ENCODE data around the gene BLNK. TPM values are rescaled to one million over a fixed set of nuclear protein-coding genes. Genes with fewer than 3 reads are reported as not detected.
A peak's percentile ranks its signal among the peaks of the same experiment; 100 is the strongest.

Gene BLNK
- total RNA-seq, 1 donor from 2014 or later: 1.4 TPM

DNA sequence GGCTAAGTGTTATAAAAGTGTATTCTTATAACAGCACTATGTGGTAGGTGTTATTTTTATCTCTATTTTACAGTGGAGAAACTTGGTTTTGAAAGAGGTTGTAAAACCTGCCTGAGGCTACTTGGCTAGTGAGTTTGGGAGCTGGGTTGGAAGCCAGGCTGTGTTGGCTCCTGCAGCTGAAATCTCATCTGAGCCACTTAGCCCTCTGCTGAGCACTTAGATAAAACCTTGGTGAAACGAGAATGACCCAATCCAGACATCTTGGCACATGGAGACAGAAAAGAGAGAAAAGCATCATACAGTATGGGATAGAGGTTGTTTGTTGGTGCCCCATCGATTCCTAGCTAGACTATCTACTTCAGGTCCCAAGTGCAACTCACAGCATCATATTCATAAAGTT, 37.4 kb downstream of the BLNK start:
- TF ChIP-seq, protein P1, sequence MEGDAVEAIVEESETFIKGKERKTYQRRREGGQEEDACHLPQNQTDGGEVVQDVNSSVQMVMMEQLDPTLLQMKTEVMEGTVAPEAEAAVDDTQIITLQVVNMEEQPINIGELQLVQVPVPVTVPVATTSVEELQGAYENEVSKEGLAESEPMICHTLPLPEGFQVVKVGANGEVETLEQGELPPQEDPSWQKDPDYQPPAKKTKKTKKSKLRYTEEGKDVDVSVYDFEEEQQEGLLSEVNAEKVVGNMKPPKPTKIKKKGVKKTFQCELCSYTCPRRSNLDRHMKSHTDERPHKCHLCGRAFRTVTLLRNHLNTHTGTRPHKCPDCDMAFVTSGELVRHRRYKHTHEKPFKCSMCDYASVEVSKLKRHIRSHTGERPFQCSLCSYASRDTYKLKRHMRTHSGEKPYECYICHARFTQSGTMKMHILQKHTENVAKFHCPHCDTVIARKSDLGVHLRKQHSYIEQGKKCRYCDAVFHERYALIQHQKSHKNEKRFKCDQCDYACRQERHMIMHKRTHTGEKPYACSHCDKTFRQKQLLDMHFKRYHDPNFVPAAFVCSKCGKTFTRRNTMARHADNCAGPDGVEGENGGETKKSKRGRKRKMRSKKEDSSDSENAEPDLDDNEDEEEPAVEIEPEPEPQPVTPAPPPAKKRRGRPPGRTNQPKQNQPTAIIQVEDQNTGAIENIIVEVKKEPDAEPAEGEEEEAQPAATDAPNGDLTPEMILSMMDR (IDR thresholded peaks at IDR 0.05; ENCODE audit: borderline replicate concordance): no peak
- H3K4me3 ChIP-seq: no peak overlapping the region
- no peak for DNase-seq
- H3K36me3 ChIP-seq: no peaks in the 10 kb centered on the region
- H3K4me1 ChIP-seq: peaks cover 10% of the 10 kb centered on the region
- no peak overlapping the region for H3K27ac ChIP-seq (replicated peaks)
- intact Hi-C loops (cut with micrococcal nuclease): loop anchor here (5.0 kb wide), 1 partner anchor 58 kb away; no protein-coding TSS in a partner anchor
- H3K27me3 ChIP-seq (ENCODE audit: low read depth): peaks cover 73% of the 10 kb centered on the region
- H3K9me3 ChIP-seq (replicated peaks): no peaks in the 10 kb centered on the region

DNA sequence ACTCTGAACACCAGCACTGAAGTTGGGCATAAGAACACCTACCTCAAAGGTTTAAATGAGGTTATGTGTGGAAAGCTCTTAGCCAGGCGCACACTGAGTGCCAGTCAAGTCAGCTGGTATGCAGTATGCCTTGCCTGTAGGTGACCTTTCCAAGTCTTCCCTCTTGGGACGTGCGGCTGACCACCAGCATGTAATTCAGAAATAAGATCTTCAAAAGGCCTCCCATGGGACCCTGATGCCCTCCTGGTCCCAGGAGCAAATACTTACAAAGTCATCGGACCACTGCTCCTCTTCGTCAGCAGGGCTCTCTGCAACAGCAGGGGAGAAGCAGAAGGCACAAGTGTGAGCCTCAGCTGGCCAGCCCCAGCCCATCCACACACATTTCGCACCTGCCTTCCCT, 40.8 kb downstream of the BLNK start:
- no peak overlapping the region for H3K27ac ChIP-seq (replicated peaks)
- no peak for DNase-seq
- H3K36me3 ChIP-seq: no peaks in the 10 kb centered on the region
- peaks cover 10% of the 10 kb centered on the region for H3K4me1 ChIP-seq
- no peak overlapping the region for H3K4me3 ChIP-seq
- intact Hi-C loops (cut with micrococcal nuclease): loop anchor here (5.0 kb wide), 1 partner anchor 62 kb away; no protein-coding TSS in a partner anchor
- no peaks in the 10 kb centered on the region for H3K9me3 ChIP-seq (replicated peaks)
- peaks cover 70% of the 10 kb centered on the region for H3K27me3 ChIP-seq (ENCODE audit: low read depth)
- TF ChIP-seq, protein P1 (IDR thresholded peaks at IDR 0.05; ENCODE audit: borderline replicate concordance): no peak

GRCh38 chr10:96229568-96230030, 41.8 kb downstream of the BLNK start:
- Histone ChIP-seq H3K9me3 (replicated peaks) (no peaks in the 10 kb centered on the region), H3K27me3 (ENCODE audit: low read depth) (peaks cover 76% of the 10 kb centered on the region), H3K4me3 (no peak overlapping the region), H3K27ac (replicated peaks) (no peak overlapping the region), H3K4me1 (peaks cover 10% of the 10 kb centered on the region), H3K36me3 (no peaks in the 10 kb centered on the region)
- intact Hi-C loops (cut with micrococcal nuclease): loop anchor here (5.0 kb wide), 1 partner anchor 63 kb away; no protein-coding TSS in a partner anchor
- DNase-seq: peak; percentile 70
- TF ChIP-seq, protein P1 (IDR thresholded peaks at IDR 0.05; ENCODE audit: borderline replicate concordance): peak; percentile 71

DNA sequence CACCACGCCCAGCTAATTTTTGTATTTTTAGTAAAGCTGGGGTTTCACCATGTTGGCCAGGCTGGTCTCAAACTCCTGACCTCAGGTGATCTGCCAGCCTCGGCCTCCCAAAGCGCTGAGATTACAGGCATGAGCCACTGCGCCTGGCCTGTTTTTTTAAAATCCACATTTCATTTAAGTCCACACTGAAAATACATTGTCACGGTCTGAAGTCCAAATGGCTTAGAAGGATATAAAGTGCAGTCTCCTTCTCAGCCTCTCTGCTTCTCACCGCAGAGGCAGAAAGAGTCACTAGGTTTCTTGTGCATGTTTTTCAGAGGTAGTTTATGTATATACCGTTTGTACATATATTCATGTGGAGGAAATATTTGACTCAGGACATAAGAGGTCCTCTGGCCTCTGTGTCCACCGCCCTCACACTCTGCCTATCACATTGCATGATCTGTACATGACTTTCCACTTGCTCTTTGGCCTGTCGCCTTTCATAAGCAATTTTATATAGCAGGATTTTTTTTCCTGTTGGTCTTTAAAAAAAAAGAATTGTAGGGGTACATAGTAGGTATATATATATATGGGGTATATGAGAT, 42.9 kb downstream of the BLNK start:
- TF ChIP-seq, protein P1 (IDR thresholded peaks at IDR 0.05; ENCODE audit: borderline replicate concordance): no peak
- intact Hi-C loops (cut with micrococcal nuclease): no loop called here
- Histone ChIP-seq H3K9me3 (replicated peaks) (no peaks in the 10 kb centered on the region), H3K4me1 (peaks cover 2% of the 10 kb centered on the region), H3K27ac (replicated peaks) (no peak overlapping the region), H3K27me3 (ENCODE audit: low read depth) (peaks cover 84% of the 10 kb centered on the region), H3K36me3 (no peaks in the 10 kb centered on the region), H3K4me3 (no peak overlapping the region)
- DNase-seq: no peak

DNA sequence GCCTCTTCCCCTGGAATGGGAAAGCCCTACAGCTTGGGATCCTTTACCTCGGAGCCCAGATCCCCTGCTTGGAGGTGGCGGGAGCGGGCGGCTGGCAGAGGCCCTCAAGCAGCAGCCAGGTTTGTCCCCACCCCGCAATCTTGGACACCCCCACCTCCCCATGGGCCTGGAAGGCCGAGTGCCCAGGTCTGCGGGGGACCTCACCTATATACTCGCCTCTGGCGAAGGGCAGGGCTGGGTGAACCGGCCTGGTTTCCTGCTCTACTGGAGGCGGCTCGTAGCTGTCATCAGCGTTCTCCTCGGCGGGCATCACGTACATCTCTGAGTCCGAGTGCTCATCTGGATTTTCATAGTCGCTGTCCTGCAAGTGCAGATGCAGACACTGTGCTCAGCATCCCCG, 44.2 kb downstream of the BLNK start:
- no peaks in the 10 kb centered on the region for H3K9me3 ChIP-seq (replicated peaks)
- H3K27me3 ChIP-seq (ENCODE audit: low read depth): peaks cover 82% of the 10 kb centered on the region
- TF ChIP-seq, protein P1 (IDR thresholded peaks at IDR 0.05; ENCODE audit: borderline replicate concordance): no peak
- H3K27ac ChIP-seq (replicated peaks): no peak overlapping the region
- no peaks in the 10 kb centered on the region for H3K36me3 ChIP-seq
- H3K4me3 ChIP-seq: no peak overlapping the region
- no peak for DNase-seq
- intact Hi-C loops (cut with micrococcal nuclease): no loop called here
- H3K4me1 ChIP-seq: no peaks in the 10 kb centered on the region
